ENCODE measurements around the gene LY9. TPM values are rescaled to one million over a fixed set of nuclear protein-coding genes. Genes with fewer than 3 reads are reported as not detected.

The LY9 gene
- total RNA-seq, 1 experiment from 2014 or later, result 1.7 TPM

GRCh38 chr1:160789702-160790611 is 6.0 kb upstream of the LY9 start:
- Histone ChIP-seq H3K4me1 (ENCODE audit: low read length) (peaks cover 7% of the 10 kb centered on the region), H3K9me3 (ENCODE audit: low read length) (no peaks in the 10 kb centered on the region), H3K79me2 (ENCODE audit: low read length) (no peaks in the 10 kb centered on the region), H3K9ac (ENCODE audit: low read length) (no peak overlapping the region), H3K4me3 (ENCODE audit: low read length) (no peak overlapping the region), H3K9me2 (replicated peaks; ENCODE audit: insufficient read depth, low read length) (no peaks in the 10 kb centered on the region), H4K20me1 (ENCODE audit: insufficient read depth, low read depth, low read length) (no peaks in the 10 kb centered on the region), H3K4me2 (ENCODE audit: low read depth, low read length, poor library complexity, severe bottlenecking) (no peak overlapping the region), H3K36me3 (ENCODE audit: insufficient read depth, low read length) (no peaks in the 10 kb centered on the region), H3K27ac (ENCODE audit: low read length) (no peak overlapping the region), H3K27me3 (ENCODE audit: low read length) (no peaks in the 10 kb centered on the region), H2AFZ (ENCODE audit: low read length) (no peak overlapping the region)
- peak; percentile 59 for DNase-seq

GRCh38 chr1:160794376-160794775 is 1.6 kb upstream of the LY9 start:
- Histone ChIP-seq H4K20me1 (ENCODE audit: insufficient read depth, low read depth, low read length) (no peaks in the 10 kb centered on the region), H3K27me3 (ENCODE audit: low read length) (no peaks in the 10 kb centered on the region), H3K9me2 (replicated peaks; ENCODE audit: insufficient read depth, low read length) (no peaks in the 10 kb centered on the region), H3K4me2 (ENCODE audit: low read depth, low read length, poor library complexity, severe bottlenecking) (no peak overlapping the region), H3K9me3 (ENCODE audit: low read length) (no peaks in the 10 kb centered on the region), H3K79me2 (ENCODE audit: low read length) (no peaks in the 10 kb centered on the region), H3K4me3 (ENCODE audit: low read length) (no peak overlapping the region), H3K27ac (ENCODE audit: low read length) (no peak overlapping the region), H3K9ac (ENCODE audit: low read length) (no peak overlapping the region), H3K36me3 (ENCODE audit: insufficient read depth, low read length) (no peaks in the 10 kb centered on the region), H2AFZ (ENCODE audit: low read length) (no peak overlapping the region), H3K4me1 (ENCODE audit: low read length) (peaks cover 6% of the 10 kb centered on the region)
- DNase-seq, result no peak

GRCh38 chr1:160797271-160797709 is 1.3 kb downstream of the LY9 start:
- Histone ChIP-seq H3K4me2 (ENCODE audit: low read depth, low read length, poor library complexity, severe bottlenecking) (no peak overlapping the region), H3K4me1 (ENCODE audit: low read length) (no peaks in the 10 kb centered on the region), H3K9me2 (replicated peaks; ENCODE audit: insufficient read depth, low read length) (no peaks in the 10 kb centered on the region), H3K27ac (ENCODE audit: low read length) (no peak overlapping the region), H3K4me3 (ENCODE audit: low read length) (no peak overlapping the region), H2AFZ (ENCODE audit: low read length) (no peak overlapping the region), H3K27me3 (ENCODE audit: low read length) (no peaks in the 10 kb centered on the region), H3K36me3 (ENCODE audit: insufficient read depth, low read length) (no peaks in the 10 kb centered on the region), H3K9ac (ENCODE audit: low read length) (no peak overlapping the region), H3K9me3 (ENCODE audit: low read length) (no peaks in the 10 kb centered on the region), H4K20me1 (ENCODE audit: insufficient read depth, low read depth, low read length) (no peaks in the 10 kb centered on the region), H3K79me2 (ENCODE audit: low read length) (no peaks in the 10 kb centered on the region)
- DNase-seq, result no peak

- H3K4me1 ChIP-seq (ENCODE audit: low read length), result no peaks in the 10 kb centered on the region
These were observed 1.9 kb downstream of the LY9 start for GRCh38 chr1:160797861-160798273.

GRCh38 chr1:160798439-160798838 is 2.5 kb downstream of the LY9 start:
- H3K4me1 ChIP-seq (ENCODE audit: low read length), result no peaks in the 10 kb centered on the region
- no peaks in the 10 kb centered on the region for H3K36me3 ChIP-seq (ENCODE audit: insufficient read depth, low read length)
- H3K79me2 ChIP-seq (ENCODE audit: low read length), result no peaks in the 10 kb centered on the region
- H3K9me2 ChIP-seq (replicated peaks; ENCODE audit: insufficient read depth, low read length), result no peaks in the 10 kb centered on the region
- no peak overlapping the region for H3K4me2 ChIP-seq (ENCODE audit: low read depth, low read length, poor library complexity, severe bottlenecking)
- no peaks in the 10 kb centered on the region for H4K20me1 ChIP-seq (ENCODE audit: insufficient read depth, low read depth, low read length)
- no peaks in the 10 kb centered on the region for H3K27me3 ChIP-seq (ENCODE audit: low read length)
- no peak for DNase-seq
- no peak overlapping the region for H2AFZ ChIP-seq (ENCODE audit: low read length)
- H3K9me3 ChIP-seq (ENCODE audit: low read length), result no peaks in the 10 kb centered on the region
- H3K9ac ChIP-seq (ENCODE audit: low read length), result no peak overlapping the region
- no peak overlapping the region for H3K27ac ChIP-seq (ENCODE audit: low read length)
- H3K4me3 ChIP-seq (ENCODE audit: low read length), result no peak overlapping the region

More at GRCh38 chr1:160797861-160798273, 1.9 kb downstream of the LY9 start:
- DNase-seq, result no peak
- Histone ChIP-seq H3K36me3 (ENCODE audit: insufficient read depth, low read length) (no peaks in the 10 kb centered on the region), H2AFZ (ENCODE audit: low read length) (no peak overlapping the region), H3K4me3 (ENCODE audit: low read length) (no peak overlapping the region), H3K79me2 (ENCODE audit: low read length) (no peaks in the 10 kb centered on the region), H3K9ac (ENCODE audit: low read length) (no peak overlapping the region), H3K27ac (ENCODE audit: low read length) (no peak overlapping the region), H3K4me2 (ENCODE audit: low read depth, low read length, poor library complexity, severe bottlenecking) (no peak overlapping the region), H3K27me3 (ENCODE audit: low read length) (no peaks in the 10 kb centered on the region), H3K9me2 (replicated peaks; ENCODE audit: insufficient read depth, low read length) (no peaks in the 10 kb centered on the region), H4K20me1 (ENCODE audit: insufficient read depth, low read depth, low read length) (no peaks in the 10 kb centered on the region), H3K9me3 (ENCODE audit: low read length) (no peaks in the 10 kb centered on the region)

- H3K9me2 ChIP-seq (replicated peaks; ENCODE audit: insufficient read depth, low read length), result no peaks in the 10 kb centered on the region
- H3K36me3 ChIP-seq (ENCODE audit: insufficient read depth, low read length), result no peaks in the 10 kb centered on the region
- H3K4me1 ChIP-seq (ENCODE audit: low read length), result no peaks in the 10 kb centered on the region
- H2AFZ ChIP-seq (ENCODE audit: low read length), result no peak overlapping the region
- H3K9me3 ChIP-seq (ENCODE audit: low read length), result no peaks in the 10 kb centered on the region
- no peaks in the 10 kb centered on the region for H4K20me1 ChIP-seq (ENCODE audit: insufficient read depth, low read depth, low read length)
- H3K4me2 ChIP-seq (ENCODE audit: low read depth, low read length, poor library complexity, severe bottlenecking), result no peak overlapping the region
- no peaks in the 10 kb centered on the region for H3K27me3 ChIP-seq (ENCODE audit: low read length)
- no peak overlapping the region for H3K9ac ChIP-seq (ENCODE audit: low read length)
- H3K27ac ChIP-seq (ENCODE audit: low read length), result no peak overlapping the region
- H3K4me3 ChIP-seq (ENCODE audit: low read length), result no peak overlapping the region
- DNase-seq, result no peak
- no peaks in the 10 kb centered on the region for H3K79me2 ChIP-seq (ENCODE audit: low read length)
These were observed 3.7 kb downstream of the LY9 start for GRCh38 chr1:160799641-160800040.

- H3K27me3 ChIP-seq (ENCODE audit: low read length), result no peaks in the 10 kb centered on the region
- no peak overlapping the region for H3K27ac ChIP-seq (ENCODE audit: low read length)
- no peak overlapping the region for H2AFZ ChIP-seq (ENCODE audit: low read length)
- H3K9ac ChIP-seq (ENCODE audit: low read length), result no peak overlapping the region
- H3K9me3 ChIP-seq (ENCODE audit: low read length), result 0 out of 2 replicates have a peak, but pooled peaks cover under 1% of the 10 kb centered on the region
- no peak overlapping the region for H3K4me2 ChIP-seq (ENCODE audit: low read depth, low read length, poor library complexity, severe bottlenecking)
- no peaks in the 10 kb centered on the region for H3K79me2 ChIP-seq (ENCODE audit: low read length)
- H3K4me1 ChIP-seq (ENCODE audit: low read length), result no peaks in the 10 kb centered on the region
- no peak for DNase-seq
- H3K4me3 ChIP-seq (ENCODE audit: low read length), result no peak overlapping the region
- H4K20me1 ChIP-seq (ENCODE audit: insufficient read depth, low read depth, low read length), result no peaks in the 10 kb centered on the region
- H3K36me3 ChIP-seq (ENCODE audit: insufficient read depth, low read length), result no peaks in the 10 kb centered on the region
- H3K9me2 ChIP-seq (replicated peaks; ENCODE audit: insufficient read depth, low read length), result no peaks in the 10 kb centered on the region
These were observed 4.2 kb downstream of the LY9 start for GRCh38 chr1:160800142-160800541.

GRCh38 chr1:160800645-160801408 is 4.9 kb downstream of the LY9 start:
- Histone ChIP-seq H3K9me3 (ENCODE audit: low read length) (peaks cover 3% of the 10 kb centered on the region; the same call in 1 of the 2 replicates), H3K79me2 (ENCODE audit: low read length) (no peaks in the 10 kb centered on the region), H3K9me2 (replicated peaks; ENCODE audit: insufficient read depth, low read length) (no peaks in the 10 kb centered on the region), H2AFZ (ENCODE audit: low read length) (no peak overlapping the region), H3K27ac (ENCODE audit: low read length) (no peak overlapping the region), H3K27me3 (ENCODE audit: low read length) (no peaks in the 10 kb centered on the region), H3K9ac (ENCODE audit: low read length) (no peak overlapping the region), H3K4me1 (ENCODE audit: low read length) (no peaks in the 10 kb centered on the region), H4K20me1 (ENCODE audit: insufficient read depth, low read depth, low read length) (no peaks in the 10 kb centered on the region), H3K4me2 (ENCODE audit: low read depth, low read length, poor library complexity, severe bottlenecking) (no peak overlapping the region), H3K36me3 (ENCODE audit: insufficient read depth, low read length) (no peaks in the 10 kb centered on the region), H3K4me3 (ENCODE audit: low read length) (no peak overlapping the region)
- DNase-seq, result no peak

All from Karpas-422 (cell line).